Stimulated activated CD8-positive, alpha-beta memory T cell treated with anti-CD3 and anti-CD28 coated beads, Interleukin-7, amount 100 ng/mL, for 1 hour (primary cell): ENCODE data around the gene MYOM1.

ENCODE experiments used
- DNase-seq, 2 donors: peaks; one replicate each; pipeline ENCODE4 v3.0.0-alpha.2; 2020; ENCODE audit warnings: low read depth in 2 of 2

Gene MYOM1

GRCh38 chr18:3186678-3187658 lies 32.8 kb downstream of the MYOM1 start:
- DNase-seq = no peak

GRCh38 chr18:3184275-3184963 lies 35.3 kb downstream of the MYOM1 start:
- DNase-seq = no peak

GRCh38 chr18:3183103-3183717 lies 36.6 kb downstream of the MYOM1 start:
- no peak for DNase-seq

GRCh38 chr18:3180325-3180724 lies 39.4 kb downstream of the MYOM1 start:
- DNase-seq = no peak

GRCh38 chr18:3179430-3180089 lies 40.2 kb downstream of the MYOM1 start:
- DNase-seq = no peak

- peak in 1 of 2 donors; percentile 12 for DNase-seq
Observed at GRCh38 chr18:3177902-3178687, 41.7 kb downstream of the MYOM1 start.

GRCh38 chr18:3175195-3175758 lies 44.5 kb downstream of the MYOM1 start:
- no peak for DNase-seq

GRCh38 chr18:3172097-3172496 lies 47.7 kb downstream of the MYOM1 start:
- DNase-seq = no peak

- no peak for DNase-seq
Observed at GRCh38 chr18:3171631-3172030, 48.1 kb downstream of the MYOM1 start.

- DNase-seq = no peak
Observed at GRCh38 chr18:3170441-3171161, 49.2 kb downstream of the MYOM1 start.

GRCh38 chr18:3164381-3164780 lies 55.4 kb downstream of the MYOM1 start:
- DNase-seq = no peak

- DNase-seq = no peak
Observed at GRCh38 chr18:3163968-3164367, 55.8 kb downstream of the MYOM1 start.

- no peak for DNase-seq
Observed at GRCh38 chr18:3162181-3162580, 57.6 kb downstream of the MYOM1 start.

- no peak for DNase-seq
Observed at GRCh38 chr18:3159830-3160229, 59.9 kb downstream of the MYOM1 start.

GRCh38 chr18:3157606-3158005 lies 62.2 kb downstream of the MYOM1 start:
- DNase-seq = no peak

GRCh38 chr18:3157086-3157485 lies 62.7 kb downstream of the MYOM1 start:
- no peak for DNase-seq

- DNase-seq = no peak
Observed at GRCh38 chr18:3156325-3156640, 63.5 kb downstream of the MYOM1 start.

- no peak for DNase-seq
Observed at GRCh38 chr18:3154214-3154613, 65.6 kb downstream of the MYOM1 start.

- DNase-seq = no peak
Observed at GRCh38 chr18:3153107-3153704, 66.6 kb downstream of the MYOM1 start.

- no peak for DNase-seq
Observed at GRCh38 chr18:3152294-3152693, 67.5 kb downstream of the MYOM1 start.
